ENCODE results near the gene TTC23. TPM values are rescaled to one million over a fixed set of nuclear protein-coding genes. Genes with fewer than 3 reads are reported as not detected.

Gene TTC23
- total RNA-seq, 1 experiment from 2014 or later = 14.1 TPM

DNA sequence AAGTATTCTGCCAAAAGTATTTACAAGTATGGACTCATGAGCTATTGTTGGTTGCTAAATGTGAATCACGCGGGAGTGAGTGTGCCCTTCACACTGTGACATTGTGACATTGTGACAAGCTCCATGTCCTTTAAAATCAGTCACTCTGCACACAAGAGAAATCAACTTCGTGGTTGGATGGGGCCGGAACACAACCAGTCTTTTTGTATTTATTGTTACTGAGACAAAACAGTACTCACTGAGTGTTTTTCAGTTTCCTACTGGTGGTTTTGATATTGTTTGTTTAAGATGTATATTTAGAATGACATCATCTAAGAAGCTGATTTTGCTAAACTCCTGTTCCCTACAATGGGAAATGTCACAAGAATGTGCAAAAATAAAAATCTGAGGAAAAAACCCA, 114.2 kb downstream of the TTC23 start:
- in situ Hi-C loops (cut with HindIII; ENCODE audit: low pct_unique_long_range_greater_than_20kb, low sequenced_read_pairs) = no loop called here
- DNase-seq (ENCODE audit: low read depth, low spot score) = no peak

DNA sequence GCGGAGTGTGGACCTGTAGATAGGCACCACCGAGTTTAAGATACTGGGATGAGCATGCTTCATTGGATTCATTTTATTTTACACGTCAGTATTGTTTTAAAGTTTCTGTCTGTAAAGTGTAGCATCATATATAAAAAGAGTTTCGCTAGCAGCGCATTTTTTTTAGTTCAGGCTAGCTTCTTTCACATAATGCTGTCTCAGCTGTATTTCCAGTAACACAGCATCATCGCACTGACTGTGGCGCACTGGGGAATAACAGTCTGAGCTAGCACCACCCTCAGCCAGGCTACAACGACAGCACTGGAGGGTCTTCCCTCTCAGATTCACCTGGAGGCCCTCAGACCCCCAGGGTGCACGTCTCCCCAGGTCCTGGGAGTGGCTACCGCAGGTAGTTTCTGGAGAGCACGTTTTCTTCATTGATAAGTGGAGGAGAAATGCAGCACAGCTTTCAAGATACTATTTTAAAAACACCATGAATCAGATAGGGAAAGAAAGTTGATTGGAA, 115.0 kb downstream of the TTC23 start:
- no peak for DNase-seq (ENCODE audit: low read depth, low spot score)

DNA sequence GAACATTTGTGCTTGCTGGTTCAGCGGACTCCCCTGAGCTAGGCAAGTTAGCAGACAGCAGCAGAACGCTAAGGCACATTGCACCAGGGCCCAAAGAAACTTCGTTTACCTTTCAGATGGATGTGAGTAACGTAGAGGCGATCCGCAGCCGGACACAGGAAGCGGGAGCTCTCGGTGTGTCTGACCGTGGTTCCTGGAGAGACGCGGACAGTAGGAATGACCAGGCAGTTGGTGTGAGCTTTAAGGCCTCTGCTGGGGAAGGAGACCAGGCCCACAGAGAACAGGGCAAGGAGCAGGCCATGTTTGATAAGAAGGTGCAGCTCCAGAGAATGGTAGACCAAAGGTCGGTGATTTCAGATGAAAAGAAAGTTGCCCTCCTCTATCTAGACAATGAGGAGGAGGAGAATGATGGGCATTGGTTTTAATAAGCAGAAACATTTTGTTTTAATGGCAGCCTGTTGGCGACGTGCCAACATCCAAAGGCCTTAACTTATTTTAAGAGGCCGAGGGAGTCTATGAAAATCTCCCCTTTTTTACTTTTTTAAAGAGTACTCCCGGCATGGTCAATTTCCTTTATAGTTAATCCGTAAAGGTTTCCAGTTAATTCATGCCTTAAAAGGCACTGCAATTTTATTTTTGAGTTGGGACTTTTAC, 116.6 kb downstream of the TTC23 start:
- in situ Hi-C loops (cut with HindIII; ENCODE audit: low pct_unique_long_range_greater_than_20kb, low sequenced_read_pairs) = no loop called here
- no peak for DNase-seq (ENCODE audit: low read depth, low spot score)

More for the DNA sequence above, 115.0 kb downstream of the TTC23 start:
- in situ Hi-C loops (cut with HindIII; ENCODE audit: low pct_unique_long_range_greater_than_20kb, low sequenced_read_pairs) = no loop called here

DNA sequence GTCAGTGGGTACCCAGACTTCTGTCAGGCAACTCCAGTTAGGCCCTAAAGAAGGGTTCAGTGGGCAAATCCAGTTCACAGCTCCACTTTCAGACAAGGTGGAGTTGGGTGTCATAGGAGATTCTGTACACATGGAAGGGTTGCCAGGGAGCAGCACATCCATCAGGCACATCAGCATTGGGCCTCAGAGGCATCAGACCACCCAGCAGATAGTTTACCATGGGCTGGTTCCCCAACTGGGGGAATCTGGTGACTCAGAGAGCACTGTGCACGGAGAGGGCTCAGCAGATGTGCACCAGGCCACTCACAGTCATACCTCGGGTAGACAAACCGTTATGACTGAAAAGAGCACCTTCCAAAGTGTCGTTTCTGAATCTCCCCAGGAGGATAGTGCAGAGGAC, 117.3 kb downstream of the TTC23 start:
- in situ Hi-C loops (cut with HindIII; ENCODE audit: low pct_unique_long_range_greater_than_20kb, low sequenced_read_pairs) = no loop called here
- DNase-seq (ENCODE audit: low read depth, low spot score) = no peak

DNA sequence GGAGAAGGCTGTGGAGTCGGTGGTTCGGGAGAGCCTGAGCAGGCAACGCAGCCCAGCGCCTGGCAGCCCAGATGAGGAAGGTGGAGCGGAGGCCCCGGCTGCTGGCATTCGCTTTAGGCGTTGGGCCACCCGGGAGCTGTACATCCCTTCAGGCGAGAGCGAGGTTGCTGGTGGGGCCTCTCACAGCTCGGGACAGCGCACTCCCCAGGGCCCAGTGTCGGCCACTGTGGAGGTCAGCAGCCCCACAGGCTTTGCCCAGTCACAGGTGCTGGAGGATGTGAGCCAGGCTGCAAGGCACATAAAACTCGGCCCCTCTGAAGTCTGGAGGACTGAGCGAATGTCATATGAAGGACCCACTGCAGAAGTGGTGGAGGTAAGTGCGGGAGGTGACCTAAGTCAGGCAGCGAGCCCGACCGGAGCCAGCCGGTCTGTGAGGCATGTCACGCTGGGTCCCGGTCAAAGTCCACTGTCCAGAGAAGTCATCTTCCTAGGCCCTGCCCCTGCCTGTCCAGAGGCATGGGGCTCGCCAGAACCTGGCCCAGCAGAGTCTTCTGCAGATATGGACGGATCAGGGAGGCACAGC, 117.8 kb downstream of the TTC23 start:
- no peak for DNase-seq (ENCODE audit: low read depth, low spot score)
- in situ Hi-C loops (cut with HindIII; ENCODE audit: low pct_unique_long_range_greater_than_20kb, low sequenced_read_pairs) = no loop called here

DNA sequence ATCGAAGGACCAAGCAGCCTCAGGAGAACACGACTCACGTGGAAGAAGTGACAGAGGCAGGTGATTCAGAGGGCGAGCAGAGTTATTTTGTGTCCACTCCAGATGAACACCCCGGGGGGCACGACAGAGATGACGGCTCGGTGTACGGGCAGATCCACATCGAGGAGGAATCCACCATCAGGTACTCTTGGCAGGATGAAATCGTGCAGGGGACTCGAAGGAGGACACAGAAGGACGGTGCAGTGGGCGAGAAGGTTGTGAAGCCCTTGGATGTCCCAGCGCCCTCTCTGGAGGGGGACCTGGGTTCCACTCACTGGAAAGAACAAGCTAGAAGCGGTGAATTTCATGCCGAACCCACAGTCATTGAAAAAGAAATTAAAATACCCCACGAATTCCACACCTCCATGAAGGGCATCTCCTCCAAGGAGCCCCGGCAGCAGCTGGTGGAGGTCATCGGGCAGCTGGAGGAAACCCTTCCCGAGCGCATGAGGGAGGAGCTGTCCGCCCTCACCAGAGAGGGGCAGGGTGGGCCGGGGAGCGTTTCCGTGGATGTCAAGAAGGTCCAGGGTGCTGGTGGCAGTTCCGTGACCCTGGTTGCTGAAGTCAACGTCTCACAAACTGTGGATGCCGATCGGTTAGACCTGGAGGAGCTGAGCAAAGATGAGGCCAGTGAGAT, 118.5 kb downstream of the TTC23 start:
- DNase-seq (ENCODE audit: low read depth, low spot score) = no peak
- in situ Hi-C loops (cut with HindIII; ENCODE audit: low pct_unique_long_range_greater_than_20kb, low sequenced_read_pairs) = no loop called here

DNA sequence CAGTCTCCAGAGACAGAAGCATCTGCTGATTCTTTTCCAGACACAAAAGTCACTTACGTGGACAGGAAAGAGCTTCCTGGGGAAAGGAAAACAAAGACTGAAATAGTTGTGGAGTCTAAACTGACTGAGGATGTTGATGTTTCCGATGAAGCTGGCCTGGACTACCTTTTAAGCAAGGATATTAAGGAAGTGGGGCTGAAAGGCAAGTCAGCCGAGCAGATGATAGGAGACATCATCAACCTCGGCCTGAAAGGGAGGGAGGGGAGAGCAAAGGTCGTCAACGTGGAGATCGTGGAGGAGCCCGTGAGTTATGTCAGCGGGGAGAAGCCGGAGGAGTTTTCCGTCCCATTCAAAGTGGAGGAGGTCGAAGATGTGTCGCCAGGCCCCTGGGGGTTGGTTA, 119.1 kb downstream of the TTC23 start:
- in situ Hi-C loops (cut with HindIII; ENCODE audit: low pct_unique_long_range_greater_than_20kb, low sequenced_read_pairs) = no loop called here
- DNase-seq (ENCODE audit: low read depth, low spot score) = no peak

DNA sequence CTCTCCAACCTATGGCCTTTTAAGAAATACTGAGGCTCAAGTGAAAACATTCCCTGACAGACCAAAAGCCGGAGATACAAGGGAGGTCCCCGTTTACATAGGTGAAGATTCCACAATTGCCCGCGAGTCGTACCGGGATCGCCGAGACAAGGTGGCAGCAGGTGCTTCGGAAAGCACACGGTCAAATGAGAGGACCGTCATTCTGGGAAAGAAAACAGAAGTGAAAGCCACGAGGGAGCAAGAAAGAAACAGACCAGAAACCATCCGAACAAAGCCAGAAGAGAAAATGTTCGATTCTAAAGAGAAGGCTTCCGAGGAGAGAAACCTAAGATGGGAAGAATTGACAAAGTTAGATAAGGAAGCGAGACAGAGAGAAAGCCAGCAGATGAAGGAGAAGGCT, 119.7 kb downstream of the TTC23 start:
- in situ Hi-C loops (cut with HindIII; ENCODE audit: low pct_unique_long_range_greater_than_20kb, low sequenced_read_pairs) = no loop called here
- DNase-seq (ENCODE audit: low read depth, low spot score) = no peak

DNA sequence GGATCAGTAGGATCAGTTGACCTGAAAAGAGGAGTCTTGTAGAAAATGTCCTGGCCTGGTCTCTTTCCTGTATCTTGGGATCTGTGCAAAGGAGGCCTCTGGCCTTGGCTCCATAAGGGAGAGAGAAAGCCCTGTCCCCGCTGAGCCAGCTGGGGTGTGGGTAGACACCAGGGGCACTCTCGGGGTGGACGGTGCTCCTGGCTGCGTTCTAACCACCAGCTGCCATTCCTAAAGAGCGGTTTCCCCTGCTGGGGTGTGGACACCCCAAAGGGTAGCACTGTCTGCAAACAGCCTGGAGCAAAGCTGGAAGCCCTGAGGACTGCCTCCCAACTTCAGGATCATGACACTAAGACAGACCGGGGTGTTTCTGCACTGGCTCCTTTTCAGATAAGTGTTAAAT, 121.0 kb downstream of the TTC23 start:
- DNase-seq (ENCODE audit: low read depth, low spot score) = no peak
- in situ Hi-C loops (cut with HindIII; ENCODE audit: low pct_unique_long_range_greater_than_20kb, low sequenced_read_pairs) = no loop called here

DNA sequence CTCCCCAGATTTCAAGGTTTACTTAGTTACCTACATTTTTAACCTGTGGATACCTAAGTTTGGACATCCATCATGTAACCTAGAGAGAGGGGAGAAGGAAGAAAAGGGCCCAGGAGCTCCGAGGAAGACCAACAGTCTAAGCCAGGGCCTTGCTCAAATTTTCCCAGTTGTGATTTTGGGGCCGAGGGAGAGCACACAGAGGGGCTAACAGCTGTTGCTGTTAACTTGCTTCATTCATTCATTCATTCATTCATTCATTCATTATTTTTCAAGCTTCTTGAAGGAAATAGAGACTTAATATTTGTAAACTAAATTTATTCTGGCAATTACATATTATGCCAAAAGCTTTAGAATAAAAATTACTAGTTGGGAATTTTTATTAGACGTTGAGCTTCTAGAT, 121.6 kb downstream of the TTC23 start:
- in situ Hi-C loops (cut with HindIII; ENCODE audit: low pct_unique_long_range_greater_than_20kb, low sequenced_read_pairs) = no loop called here
- DNase-seq (ENCODE audit: low read depth, low spot score) = no peak

DNA sequence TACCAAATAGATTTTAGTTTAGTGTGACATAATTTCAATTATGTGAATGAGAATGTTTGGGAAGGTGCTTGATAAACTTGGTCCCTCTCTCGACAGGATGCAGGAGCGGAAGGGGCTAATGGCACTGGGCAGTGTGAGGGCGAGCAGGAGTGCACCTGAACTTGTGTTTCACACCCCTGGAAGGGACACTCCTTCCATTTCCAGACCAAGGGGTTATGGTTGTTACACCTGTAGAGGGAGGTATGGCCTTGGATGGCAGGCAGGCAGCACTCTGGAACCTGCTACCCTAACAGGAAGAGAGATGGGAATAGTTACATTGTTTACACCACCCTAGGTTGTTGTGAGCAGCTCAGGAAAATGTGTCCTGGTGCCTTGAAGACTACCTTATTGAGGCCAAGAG, 122.5 kb downstream of the TTC23 start:
- in situ Hi-C loops (cut with HindIII; ENCODE audit: low pct_unique_long_range_greater_than_20kb, low sequenced_read_pairs) = no loop called here
- DNase-seq (ENCODE audit: low read depth, low spot score) = no peak

DNA sequence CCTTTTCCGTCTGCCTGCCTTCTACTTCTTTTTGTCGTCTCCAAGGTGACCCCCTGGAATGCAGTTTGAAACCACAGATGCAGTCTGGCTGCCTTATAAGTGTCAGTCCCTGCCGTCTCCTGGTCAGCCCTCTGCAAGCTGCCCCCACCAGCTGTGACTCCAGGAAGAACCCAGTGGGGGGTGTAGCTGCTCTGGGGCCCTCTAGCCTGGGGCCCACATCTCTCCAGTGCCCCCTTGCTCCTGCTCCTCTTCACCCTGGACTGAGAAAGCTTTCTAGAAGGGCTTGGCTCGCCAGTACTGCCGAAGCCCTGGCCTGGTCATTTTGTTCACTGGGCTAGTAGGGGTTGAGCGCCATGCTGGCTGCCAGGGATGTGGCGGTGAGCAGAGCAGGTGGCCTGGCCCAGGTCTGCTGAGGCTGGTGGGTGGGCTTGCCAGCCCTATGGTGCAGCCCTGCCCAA, 123.2 kb downstream of the TTC23 start:
- no peak for DNase-seq (ENCODE audit: low read depth, low spot score)

DNA sequence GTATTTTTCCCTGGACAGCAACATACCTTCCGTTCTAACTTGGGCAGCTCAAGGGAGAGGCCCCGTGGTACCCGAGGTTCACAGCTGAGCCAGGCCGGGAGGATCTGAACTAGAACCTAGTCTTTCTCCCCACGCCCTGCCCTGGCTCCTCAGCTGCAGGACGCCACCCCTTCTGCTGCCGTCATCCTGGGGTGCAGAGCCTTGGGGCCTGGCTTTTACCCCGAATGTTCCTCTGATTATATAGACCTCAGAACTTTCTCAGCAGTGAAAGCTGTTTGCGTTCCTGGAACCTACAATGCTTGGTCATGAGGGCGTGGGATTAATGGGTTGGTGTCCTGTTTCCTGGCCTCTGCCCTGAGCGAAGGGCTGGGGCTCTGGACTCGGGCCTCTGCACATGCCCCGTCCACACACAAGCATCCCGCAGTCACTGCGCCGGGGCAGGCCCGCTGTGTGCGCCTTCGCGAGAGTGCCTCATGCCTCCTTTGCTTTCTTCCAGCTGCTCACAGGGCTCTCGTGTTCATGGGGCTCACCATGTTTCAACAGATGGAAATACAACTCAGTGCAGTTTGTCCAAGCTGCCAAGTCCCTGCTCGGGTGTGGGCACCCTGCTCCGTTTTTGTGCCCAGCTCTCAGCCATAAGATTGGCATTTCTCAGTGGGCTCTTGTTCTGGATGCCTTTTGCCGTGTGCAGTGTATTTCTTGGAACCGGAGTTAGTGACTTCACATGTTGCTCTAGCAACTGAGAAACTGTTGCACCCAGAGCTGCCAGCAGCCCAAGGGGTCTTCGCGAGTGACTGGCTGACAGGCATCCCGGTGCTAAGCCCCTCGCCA, 124.1 kb downstream of the TTC23 start:
- DNase-seq (ENCODE audit: low read depth, low spot score) = no peak
- in situ Hi-C loops (cut with HindIII; ENCODE audit: low pct_unique_long_range_greater_than_20kb, low sequenced_read_pairs) = no loop called here

More for the DNA sequence above, 123.2 kb downstream of the TTC23 start:
- in situ Hi-C loops (cut with HindIII; ENCODE audit: low pct_unique_long_range_greater_than_20kb, low sequenced_read_pairs) = no loop called here

DNA sequence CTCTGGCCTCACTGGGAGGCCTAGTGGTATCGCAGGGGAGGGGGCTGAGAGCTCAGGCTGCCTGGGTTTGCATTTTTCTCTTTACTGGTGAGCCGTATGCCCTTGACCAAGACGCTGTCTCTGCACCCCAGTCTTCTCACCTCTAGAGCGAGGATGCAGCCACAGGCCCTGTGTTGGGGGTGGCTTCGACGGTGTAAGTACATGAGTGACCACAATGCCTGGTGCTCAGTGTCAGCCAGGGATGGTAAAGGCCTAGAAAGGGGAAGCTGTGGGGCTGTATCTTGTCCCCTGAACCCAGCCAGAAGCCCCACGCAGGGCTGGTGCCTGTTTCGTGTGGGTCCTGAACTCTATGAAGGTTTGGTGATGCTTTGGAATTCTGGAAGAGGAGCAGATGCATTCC, 124.7 kb downstream of the TTC23 start:
- in situ Hi-C loops (cut with HindIII; ENCODE audit: low pct_unique_long_range_greater_than_20kb, low sequenced_read_pairs) = no loop called here
- no peak for DNase-seq (ENCODE audit: low read depth, low spot score)

DNA sequence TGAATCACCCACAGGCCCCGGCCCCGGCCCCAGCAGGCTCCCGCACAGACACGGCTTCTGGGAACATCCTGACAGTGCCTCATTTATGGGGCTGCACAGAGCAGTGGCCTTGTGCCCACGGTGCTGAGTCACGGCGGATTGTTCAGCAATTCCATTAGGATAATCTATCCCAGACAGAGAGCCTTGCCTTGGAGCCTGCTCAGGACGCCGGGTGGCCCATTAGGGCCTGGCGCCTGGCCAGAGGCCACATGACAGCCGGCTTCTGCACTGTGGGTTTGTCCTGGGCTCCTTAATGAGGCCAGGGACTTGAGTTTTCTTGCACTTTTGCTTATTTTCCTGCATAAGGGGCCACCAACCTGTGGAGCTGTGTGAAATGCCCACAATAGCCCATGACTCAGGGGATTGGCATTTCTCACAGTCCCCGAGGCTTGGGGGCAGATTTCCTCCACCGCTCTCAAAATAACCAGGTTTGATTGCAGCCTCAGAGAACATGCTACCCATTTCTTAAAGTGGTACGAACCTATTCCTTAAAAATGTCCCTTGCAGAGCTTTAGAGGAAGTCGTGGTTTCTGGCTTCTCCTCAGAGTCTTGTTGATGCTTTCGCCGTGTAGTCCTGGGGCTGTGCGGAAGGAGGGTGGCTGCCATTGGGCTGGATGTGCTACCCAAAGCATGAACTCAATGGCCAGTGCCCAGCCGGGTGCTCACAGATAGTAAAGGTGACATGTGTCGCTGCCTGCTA, 125.5 kb downstream of the TTC23 start:
- in situ Hi-C loops (cut with HindIII; ENCODE audit: low pct_unique_long_range_greater_than_20kb, low sequenced_read_pairs) = no loop called here

DNA sequence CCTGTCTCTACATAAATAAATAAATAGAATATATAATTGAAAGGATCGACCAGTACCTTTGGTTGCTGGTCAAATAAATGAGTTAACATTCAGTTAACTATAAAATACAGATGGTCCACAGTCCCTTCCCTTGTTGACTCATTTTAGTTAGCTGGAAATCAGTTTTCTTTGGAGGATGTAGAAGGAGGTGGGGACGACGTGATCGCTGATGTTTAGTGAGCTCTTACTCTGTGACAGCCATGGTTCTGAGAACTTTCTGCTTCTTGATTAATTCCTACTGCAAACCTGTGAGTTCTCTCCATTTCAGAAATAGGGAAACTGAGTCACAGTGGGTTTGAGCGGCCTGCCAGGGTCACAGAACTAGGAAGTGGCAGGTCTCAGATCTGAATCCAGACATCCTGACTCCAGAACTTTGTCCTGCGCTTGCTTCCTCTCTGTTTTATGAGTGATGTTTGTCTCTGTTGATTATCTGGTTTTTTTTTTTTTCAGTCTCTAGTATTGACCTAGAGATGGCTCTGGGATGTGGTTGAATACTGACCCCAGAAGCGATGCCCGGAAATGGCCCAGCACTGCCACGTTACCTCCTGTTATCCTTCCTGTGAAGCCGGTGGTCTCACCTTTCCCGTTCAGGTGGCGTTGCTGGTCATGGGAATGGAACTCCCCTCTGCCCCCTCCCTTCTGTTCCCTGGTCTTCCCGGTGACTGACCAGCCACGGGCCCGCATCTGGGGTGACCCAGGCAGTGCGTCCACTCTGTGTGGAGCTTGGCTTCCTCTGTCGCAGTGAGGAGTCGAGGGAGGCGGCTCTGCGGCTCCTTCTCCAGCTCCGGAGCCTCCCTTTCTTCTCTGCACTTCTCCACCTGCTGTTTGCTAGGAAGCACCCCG, 126.3 kb downstream of the TTC23 start:
- no peak for DNase-seq (ENCODE audit: low read depth, low spot score)
- in situ Hi-C loops (cut with HindIII; ENCODE audit: low pct_unique_long_range_greater_than_20kb, low sequenced_read_pairs) = no loop called here

More for the DNA sequence above, 125.5 kb downstream of the TTC23 start:
- peak; percentile 85 for DNase-seq (ENCODE audit: low read depth, low spot score)
